ENCODE data around the gene UNC50. TPM values are rescaled to one million over a fixed set of nuclear protein-coding genes. Genes with fewer than 3 reads are reported as not detected.
A peak's percentile ranks its signal among the peaks of the same experiment; 100 is the strongest.

UNC50 gene
- total RNA-seq, 6 experiments from 2014 or later: 19.6 to 30.5 (median 22.7) TPM

DNA sequence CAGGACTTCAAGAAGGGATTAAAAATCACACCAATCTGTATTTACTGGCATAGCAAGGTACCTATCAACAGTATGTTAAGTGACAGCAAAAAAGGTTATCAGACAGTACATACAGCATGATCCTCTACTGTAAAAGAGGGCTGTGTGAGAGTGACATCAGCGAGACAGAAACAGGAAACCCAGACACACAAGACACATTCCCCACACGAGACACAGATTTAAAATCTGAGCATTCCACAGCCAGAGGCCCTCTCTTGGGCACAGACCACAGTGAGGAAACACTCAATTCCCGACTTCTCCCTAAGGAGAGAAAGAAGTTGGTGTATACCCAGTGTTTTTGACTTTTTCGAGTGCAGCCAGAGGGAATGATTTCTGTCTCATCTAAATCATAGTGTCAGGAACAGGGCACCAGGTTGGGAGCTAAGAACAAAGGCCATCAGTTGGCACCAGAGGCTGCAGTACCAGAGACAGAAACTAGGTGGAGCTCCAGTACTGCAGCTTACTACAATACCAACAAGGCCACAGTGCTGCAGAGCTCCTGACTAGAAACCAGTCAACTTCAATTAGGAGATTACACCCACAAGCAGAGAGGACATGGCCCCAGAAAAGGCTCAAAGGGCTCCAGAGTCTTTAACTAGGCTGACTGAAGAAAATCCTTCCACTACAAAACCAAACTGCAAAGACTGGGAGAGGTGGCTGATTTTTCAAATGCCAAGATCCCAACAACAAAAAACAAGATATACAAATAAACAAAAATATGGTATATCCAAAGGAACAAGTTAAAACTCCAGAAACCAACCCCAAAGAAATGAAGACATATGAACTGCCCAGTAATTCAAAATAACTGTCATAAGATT, 41.0 kb downstream of the UNC50 start:
- TF ChIP-seq, protein P1, sequence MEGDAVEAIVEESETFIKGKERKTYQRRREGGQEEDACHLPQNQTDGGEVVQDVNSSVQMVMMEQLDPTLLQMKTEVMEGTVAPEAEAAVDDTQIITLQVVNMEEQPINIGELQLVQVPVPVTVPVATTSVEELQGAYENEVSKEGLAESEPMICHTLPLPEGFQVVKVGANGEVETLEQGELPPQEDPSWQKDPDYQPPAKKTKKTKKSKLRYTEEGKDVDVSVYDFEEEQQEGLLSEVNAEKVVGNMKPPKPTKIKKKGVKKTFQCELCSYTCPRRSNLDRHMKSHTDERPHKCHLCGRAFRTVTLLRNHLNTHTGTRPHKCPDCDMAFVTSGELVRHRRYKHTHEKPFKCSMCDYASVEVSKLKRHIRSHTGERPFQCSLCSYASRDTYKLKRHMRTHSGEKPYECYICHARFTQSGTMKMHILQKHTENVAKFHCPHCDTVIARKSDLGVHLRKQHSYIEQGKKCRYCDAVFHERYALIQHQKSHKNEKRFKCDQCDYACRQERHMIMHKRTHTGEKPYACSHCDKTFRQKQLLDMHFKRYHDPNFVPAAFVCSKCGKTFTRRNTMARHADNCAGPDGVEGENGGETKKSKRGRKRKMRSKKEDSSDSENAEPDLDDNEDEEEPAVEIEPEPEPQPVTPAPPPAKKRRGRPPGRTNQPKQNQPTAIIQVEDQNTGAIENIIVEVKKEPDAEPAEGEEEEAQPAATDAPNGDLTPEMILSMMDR (IDR thresholded peaks at IDR 0.05): peak; percentile 95 to 99 (median 98)
- no peak for TF ChIP-seq POLR2A (IDR thresholded peaks at IDR 0.05)
- Histone ChIP-seq H3K4me3 (no peak overlapping the region), H3K36me3 (no peaks in the 10 kb centered on the region), H3K27me3 (no peaks in the 10 kb centered on the region), H3K4me1 (peaks cover 0 to 3% (median 0%) of the 10 kb centered on the region in 4 donors), H3K9me3 (no peaks in the 10 kb centered on the region), H3K27ac (no peak overlapping the region)
- peak; percentile 60 to 81 (median 60) for DNase-seq
- WGBS (ENCODE audit: insufficient coverage, low coverage, low lambda C conversion rate, missing lambda C conversion rate): 28% methylated on average over 4 of the region's 4 CpGs
- peak; percentile 100 for ATAC-seq
- intact Hi-C loops (cut with DNase I): loop anchor here in 1 of 2 donors (5.0 kb wide), 1 partner anchor 188 kb away; no protein-coding TSS in a partner anchor

DNA sequence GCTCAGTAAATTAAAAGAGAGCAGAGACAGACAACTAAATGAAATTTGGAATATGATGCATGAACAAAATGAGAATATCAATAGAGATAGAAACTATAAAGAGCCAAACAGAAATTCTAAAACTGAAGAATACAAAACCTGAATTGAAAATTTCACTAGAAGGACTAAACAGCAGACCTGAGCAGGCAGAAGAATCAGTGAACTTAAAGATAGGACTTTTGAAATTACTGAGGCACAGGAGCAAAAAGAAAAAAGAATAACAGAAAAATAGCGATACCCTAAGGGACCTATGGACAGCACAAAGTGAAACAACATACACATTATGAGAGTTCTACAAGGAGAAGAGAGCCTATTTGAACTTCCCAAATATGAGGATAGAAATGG, 41.6 kb downstream of the UNC50 start:
- WGBS (ENCODE audit: insufficient coverage, low coverage, low lambda C conversion rate, missing lambda C conversion rate): 82% methylated on average over 1 of the region's 1 CpG
- H3K27ac ChIP-seq: no peak overlapping the region
- intact Hi-C loops (cut with DNase I): loop anchor here (2.0 to 5.0 kb wide), 2 partner anchors 185 to 187 kb away; no protein-coding TSS in a partner anchor
- no peak for ATAC-seq
- no peaks in the 10 kb centered on the region for H3K9me3 ChIP-seq
- no peaks in the 10 kb centered on the region for H3K36me3 ChIP-seq
- peaks cover 0 to 3% (median 0%) of the 10 kb centered on the region in 4 donors for H3K4me1 ChIP-seq
- no peak for DNase-seq
- no peaks in the 10 kb centered on the region for H3K27me3 ChIP-seq
- TF ChIP-seq POLR2A (IDR thresholded peaks at IDR 0.05): no peak
- TF ChIP-seq, protein P1 (IDR thresholded peaks at IDR 0.05): no peak
- H3K4me3 ChIP-seq: no peak overlapping the region

DNA sequence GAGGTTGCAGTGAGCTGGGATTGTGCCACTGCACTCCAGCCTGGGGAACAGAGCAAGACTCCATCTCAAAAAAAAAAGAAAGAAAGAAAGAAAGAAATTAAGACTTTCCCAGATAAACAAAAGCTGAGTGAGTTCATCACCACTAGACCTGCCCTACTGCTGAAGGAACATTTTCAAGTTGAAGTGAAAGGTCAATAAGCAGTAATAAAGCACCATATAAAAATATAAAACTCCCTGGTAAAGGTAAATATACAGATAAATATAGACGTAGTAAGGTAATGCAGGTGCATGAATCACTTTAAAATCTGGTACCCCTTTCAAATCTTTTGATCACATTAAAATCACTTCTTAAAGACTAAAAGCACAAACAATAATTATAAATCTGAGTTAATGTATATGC, 42.6 kb downstream of the UNC50 start:
- H3K4me3 ChIP-seq: no peak overlapping the region
- 77% methylated on average over 1 of the region's 1 CpG for WGBS (ENCODE audit: insufficient coverage, low coverage, low lambda C conversion rate, missing lambda C conversion rate)
- no peaks in the 10 kb centered on the region for H3K36me3 ChIP-seq
- no peaks in the 10 kb centered on the region for H3K27me3 ChIP-seq
- DNase-seq: no peak
- H3K27ac ChIP-seq: no peak overlapping the region
- H3K9me3 ChIP-seq: no peaks in the 10 kb centered on the region
- no peak for TF ChIP-seq POLR2A (IDR thresholded peaks at IDR 0.05)
- TF ChIP-seq, protein P1 (IDR thresholded peaks at IDR 0.05): no peak
- peaks cover 0 to 3% (median 0%) of the 10 kb centered on the region in 4 donors for H3K4me1 ChIP-seq
- intact Hi-C loops (cut with DNase I): loop anchor here in 1 of 2 donors (2.0 kb wide), 1 partner anchor 184 kb away; no protein-coding TSS in a partner anchor
- ATAC-seq: no peak

DNA sequence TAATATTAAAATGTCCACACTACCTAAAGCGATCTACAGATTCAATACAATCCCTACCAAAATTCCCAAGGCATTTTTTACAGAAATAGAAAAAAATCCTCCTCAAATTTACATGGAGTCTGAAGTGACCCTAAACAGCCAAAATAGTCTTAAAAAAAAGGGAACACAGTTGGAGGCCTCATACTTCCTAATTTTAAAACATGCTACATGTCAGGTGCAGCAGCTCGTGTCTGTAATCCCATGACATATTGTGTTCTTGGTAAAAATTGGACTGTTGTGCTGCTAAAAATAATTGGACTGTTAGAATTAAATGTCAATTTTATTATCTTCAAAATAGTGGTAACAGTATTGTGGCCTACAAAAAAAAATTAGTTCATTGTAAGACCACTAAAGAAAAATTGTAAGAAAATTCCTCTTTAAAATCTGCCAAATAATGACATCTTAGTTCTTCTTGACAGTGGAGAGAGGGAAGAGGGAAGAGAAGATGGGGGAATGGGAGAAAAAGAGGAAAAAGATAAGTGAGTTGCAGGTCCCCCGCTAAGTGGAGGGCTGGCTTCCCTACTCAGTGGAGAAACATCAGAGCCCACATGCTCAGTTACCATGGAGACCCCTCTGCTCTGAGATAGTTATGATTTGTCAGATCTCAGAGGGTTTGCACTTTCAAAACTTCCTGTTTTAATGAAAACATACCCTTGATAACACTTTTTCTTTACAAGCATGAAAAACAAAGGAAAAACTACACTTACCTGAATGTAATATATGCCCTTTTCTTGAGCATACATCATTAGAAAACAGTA, 46.5 kb downstream of the UNC50 start:
- intact Hi-C loops (cut with DNase I): no loop called here
- ATAC-seq: peak in 2 of 4 donors; percentile 22 to 30
- TF ChIP-seq, protein P1 (IDR thresholded peaks at IDR 0.05): no peak
- no peak for TF ChIP-seq POLR2A (IDR thresholded peaks at IDR 0.05)
- H3K9me3 ChIP-seq: no peaks in the 10 kb centered on the region
- DNase-seq: no peak
- H3K4me1 ChIP-seq: peaks cover 0 to 3% (median 0%) of the 10 kb centered on the region in 4 donors
- WGBS (ENCODE audit: insufficient coverage, low coverage, low lambda C conversion rate, missing lambda C conversion rate): 85% methylated on average over 3 of the region's 3 CpGs
- no peak overlapping the region for H3K4me3 ChIP-seq
- H3K27me3 ChIP-seq: no peaks in the 10 kb centered on the region
- no peaks in the 10 kb centered on the region for H3K36me3 ChIP-seq
- H3K27ac ChIP-seq: peak overlapping the region in 1 of 3 donors; percentile 8
